DMS53 treated with DMSO at 0.1 percent for 48 hours (cell line): Measurements from ENCODE around the gene CFC1B.
"Not testable (repeated sequence)": the region's sequence is repeated elsewhere in the genome, so short reads cannot be mapped to it uniquely, and the experiment has no call there.

Experiments
- DNase-seq: peaks from one replicate; lab custom pipeline; 2025; ENCODE audit not compliant: unreplicated experiment; lab: John Stamatoyannopoulos, UW

The CFC1B gene

DNA sequence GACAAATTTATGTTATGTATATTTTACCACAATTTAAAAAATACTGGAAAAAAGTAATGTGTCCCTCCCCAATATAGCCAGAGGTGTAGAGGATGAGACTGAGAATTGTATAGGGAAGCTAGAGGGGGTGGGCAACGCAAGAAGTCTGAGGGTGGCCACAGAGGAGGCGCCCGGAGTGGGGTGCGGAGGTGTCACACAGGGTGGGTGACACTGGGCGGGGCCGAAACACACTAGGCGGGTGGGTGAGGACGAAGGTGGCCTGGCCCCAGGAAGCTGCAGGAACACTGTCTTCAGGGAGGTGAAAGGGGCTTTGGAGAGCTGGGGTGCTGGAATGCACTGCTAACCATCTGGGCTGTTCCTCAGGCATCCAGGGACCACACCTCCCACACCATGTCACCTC is 35.4 kb downstream of the CFC1B start:
- not testable (repeated sequence) for DNase-seq

- not testable (repeated sequence) for DNase-seq
Observed at GRCh38 chr2:130566165-130566564, 45.1 kb downstream of the CFC1B start.

DNA sequence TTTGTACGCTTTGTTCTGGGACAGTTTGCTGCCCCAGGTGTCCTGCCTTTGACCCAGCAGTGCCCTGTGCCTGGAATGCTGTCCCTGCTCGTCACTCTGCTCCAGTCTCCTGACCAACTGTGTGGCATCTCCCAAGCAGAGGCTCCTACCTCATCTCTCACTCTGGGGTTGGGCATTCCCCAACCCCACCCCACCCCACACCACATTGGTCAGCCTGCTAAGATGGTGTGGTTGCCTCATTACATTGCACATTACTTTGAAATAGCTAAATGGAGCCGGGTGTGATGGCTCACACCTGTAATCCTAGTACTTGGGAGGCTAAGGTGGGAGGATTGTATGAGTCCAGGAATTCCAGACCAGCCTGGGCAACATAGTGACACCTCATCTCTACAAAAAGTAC is 50.9 kb downstream of the CFC1B start:
- not testable (repeated sequence) for DNase-seq

DNA sequence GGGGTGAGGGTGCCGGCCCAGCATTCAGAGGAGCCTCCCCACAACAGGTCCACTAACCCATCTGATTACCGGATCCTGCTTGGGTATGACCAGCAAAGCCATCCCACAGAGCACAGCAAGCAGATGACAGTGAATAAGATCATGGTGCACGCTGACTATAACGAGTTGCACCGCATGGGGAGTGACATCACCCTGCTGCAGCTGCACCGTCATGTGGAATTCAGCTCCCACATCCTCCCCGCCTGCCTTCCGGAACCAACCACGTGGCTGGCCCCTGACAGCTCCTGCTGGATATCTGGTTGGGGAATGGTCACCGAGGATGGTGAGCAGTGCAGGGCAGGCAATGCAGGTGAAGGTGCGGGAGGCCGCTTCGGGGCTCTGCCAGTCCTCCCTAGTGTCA is 53.2 kb downstream of the CFC1B start:
- DNase-seq, result not testable (repeated sequence)

- DNase-seq, result not testable (repeated sequence)
Observed at GRCh38 chr2:130576209-130576784, 55.3 kb downstream of the CFC1B start.

GRCh38 chr2:130577559-130577958 is 56.5 kb downstream of the CFC1B start:
- not testable (repeated sequence) for DNase-seq
